ENCODE results near the gene SLC16A9.
"Not testable (repeated sequence)": the region's sequence is repeated elsewhere in the genome, so short reads cannot be mapped to it uniquely, and the experiment has no call there.

Gene SLC16A9

GRCh38 chr10:59674215-59674836 is 35.3 kb downstream of the SLC16A9 start:
- no peak for DNase-seq

- no peak for DNase-seq
These were observed 37.3 kb downstream of the SLC16A9 start for GRCh38 chr10:59672150-59672875.

- no peak for DNase-seq
These were observed 39.4 kb downstream of the SLC16A9 start for GRCh38 chr10:59670269-59670668.

- DNase-seq = no peak
These were observed 41.6 kb downstream of the SLC16A9 start for GRCh38 chr10:59668096-59668495.

- DNase-seq = no peak
These were observed 43.3 kb downstream of the SLC16A9 start for GRCh38 chr10:59666310-59666709.

GRCh38 chr10:59663213-59663612 is 46.4 kb downstream of the SLC16A9 start:
- DNase-seq = not testable (repeated sequence)

- DNase-seq = no peak
These were observed 51.9 kb downstream of the SLC16A9 start for GRCh38 chr10:59657724-59658123.

- no peak for DNase-seq
These were observed 54.3 kb downstream of the SLC16A9 start for GRCh38 chr10:59655309-59655708.

GRCh38 chr10:59654007-59654406 is 55.6 kb downstream of the SLC16A9 start:
- no peak for DNase-seq

GRCh38 chr10:59651902-59652301 is 57.7 kb downstream of the SLC16A9 start:
- DNase-seq = no peak

GRCh38 chr10:59649606-59650346 is 59.9 kb downstream of the SLC16A9 start:
- DNase-seq = no peak

- peak in 1 of 2 donors; percentile 60 for DNase-seq
These were observed 60.9 kb downstream of the SLC16A9 start for GRCh38 chr10:59648711-59649201.

- DNase-seq = no peak
These were observed 64.8 kb downstream of the SLC16A9 start for GRCh38 chr10:59644841-59645240.

- not testable (repeated sequence) for DNase-seq
These were observed 68.0 kb downstream of the SLC16A9 start for GRCh38 chr10:59641688-59642087.

GRCh38 chr10:59635502-59636290 is 74.0 kb downstream of the SLC16A9 start:
- no peak for DNase-seq

- no peak for DNase-seq
These were observed 75.5 kb downstream of the SLC16A9 start for GRCh38 chr10:59634102-59634501.

- DNase-seq = no peak
These were observed 76.6 kb downstream of the SLC16A9 start for GRCh38 chr10:59633063-59633462.

- no peak for DNase-seq
These were observed 77.5 kb downstream of the SLC16A9 start for GRCh38 chr10:59631882-59632807.

- DNase-seq = no peak
These were observed 78.4 kb downstream of the SLC16A9 start for GRCh38 chr10:59631237-59631636.

- DNase-seq = no peak
These were observed 80.7 kb downstream of the SLC16A9 start for GRCh38 chr10:59628965-59629364.

- no peak for DNase-seq
These were observed 81.2 kb downstream of the SLC16A9 start for GRCh38 chr10:59628456-59628855.

All from hippocampal formation (tissue), 2 donors.